GM23338 (cell line): ENCODE data around the gene P2RY6. TPM values are rescaled to one million over a fixed set of nuclear protein-coding genes. Genes with fewer than 3 reads are reported as not detected.

Experiments used
- CREB1 ChIP-seq: fragments of 250-450 bp; sonication (Bioruptor Pico); IDR thresholded peaks from 2 replicates; pipeline ENCODE4 v1.5.0; 2020; ENCODE audit warnings: low read depth, mild to moderate bottlenecking, moderate library complexity
- EZH2 ChIP-seq: fragments of 200-600 bp; sonication (generic); IDR thresholded peaks from one replicate; pipeline ENCODE4 v1.8.0; 2017; ENCODE audit warnings: antibody characterized with exemption, mild to moderate bottlenecking, low read depth; ENCODE audit not compliant: unreplicated experiment
- EZH2phosphoT487 ChIP-seq: fragments of 200-600 bp; sonication (generic); IDR thresholded peaks from one replicate; pipeline ENCODE4 v1.8.1; 2018; ENCODE audit warnings: antibody characterized with exemption; ENCODE audit not compliant: unreplicated experiment
- JUNB ChIP-seq: IDR thresholded peaks from one replicate; pipeline ENCODE4 v1.6.1; 2016; ENCODE audit warnings: antibody characterized with exemption; ENCODE audit not compliant: unreplicated experiment
- NANOG ChIP-seq: IDR thresholded peaks from 2 replicates; pipeline ENCODE4 v1.6.1; 2016; ENCODE audit warnings: antibody characterized with exemption, borderline replicate concordance
- POLR2AphosphoS5 ChIP-seq: IDR thresholded peaks from 2 replicates; pipeline ENCODE4 v1.6.1; 2016; ENCODE audit warnings: antibody characterized with exemption, low read depth
- STAT1 ChIP-seq: IDR thresholded peaks from one replicate; pipeline ENCODE4 v1.6.1; 2016; ENCODE audit warnings: antibody characterized with exemption; ENCODE audit not compliant: unreplicated experiment
- ZNF114 ChIP-seq: fragments of 250-450 bp; sonication (Bioruptor Pico); IDR thresholded peaks from 2 replicates; pipeline ENCODE4 v1.5.0; 2020; ENCODE audit warnings: mild to moderate bottlenecking, moderate library complexity
- ZNF331 ChIP-seq: fragments of 250-450 bp; sonication (Bioruptor Pico); IDR thresholded peaks from 2 replicates; pipeline ENCODE4 v1.5.0; 2020; ENCODE audit warnings: low read depth, mild to moderate bottlenecking, moderate library complexity
- polyA plus RNA-seq: library from polyadenylated mRNA; unstranded; fragments of >200 nt; fragmentation: Nextera tagmentation; extraction: Ambion mirVana; gene quantifications from 2 replicates; pipeline ENCODE4 v1.2.1, GENCODE V29; 2016
- total RNA-seq: library from RNA; depleted of rRNA; stranded (reverse); fragments of >200 nt; shearing (Covaris generic); gene quantifications from 2 replicates; pipeline ENCODE4 v1.2.3, GENCODE V29; 2014
- TF ChIP-seq, protein P1 (sequence below): fragments of 250-450 bp; sonication (Bioruptor Pico); IDR thresholded peaks from 2 replicates; pipeline ENCODE4 v1.5.0; 2020; ENCODE audit warnings: mild to moderate bottlenecking, moderate library complexity

Gene P2RY6
- total and polyA plus RNA-seq, 2 experiments from 2014 or later: not detected

DNA sequence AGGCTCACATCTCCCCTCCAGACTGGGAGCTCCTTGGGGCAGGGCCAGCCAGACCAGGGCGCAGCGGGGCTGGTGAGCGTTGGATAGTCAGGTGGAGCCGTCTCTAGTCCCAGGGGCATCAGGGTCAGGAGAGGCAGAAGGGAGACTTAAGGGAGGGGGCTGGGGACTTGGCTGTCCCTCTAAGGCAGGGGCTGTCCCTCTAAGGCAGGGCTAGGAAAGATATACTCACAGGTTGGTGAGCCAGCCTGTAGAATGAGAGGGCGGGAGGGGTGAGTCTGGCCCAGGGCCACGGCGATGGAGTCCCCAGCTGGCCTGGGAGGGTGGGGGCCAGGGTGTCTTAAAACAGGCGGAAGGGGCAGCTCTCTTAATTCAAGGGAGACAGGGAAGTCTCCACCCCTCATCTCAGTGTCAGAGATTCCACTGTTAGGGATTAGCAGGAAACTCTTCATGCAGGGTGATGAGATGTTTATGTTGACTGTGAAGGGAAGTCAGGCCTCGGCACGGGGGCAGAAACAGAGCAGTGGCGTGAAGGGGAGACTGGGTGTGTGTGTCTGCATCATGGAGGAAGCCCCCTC lies 42.7 kb upstream of the P2RY6 start (continued):
- TF ChIP-seq, protein P1, sequence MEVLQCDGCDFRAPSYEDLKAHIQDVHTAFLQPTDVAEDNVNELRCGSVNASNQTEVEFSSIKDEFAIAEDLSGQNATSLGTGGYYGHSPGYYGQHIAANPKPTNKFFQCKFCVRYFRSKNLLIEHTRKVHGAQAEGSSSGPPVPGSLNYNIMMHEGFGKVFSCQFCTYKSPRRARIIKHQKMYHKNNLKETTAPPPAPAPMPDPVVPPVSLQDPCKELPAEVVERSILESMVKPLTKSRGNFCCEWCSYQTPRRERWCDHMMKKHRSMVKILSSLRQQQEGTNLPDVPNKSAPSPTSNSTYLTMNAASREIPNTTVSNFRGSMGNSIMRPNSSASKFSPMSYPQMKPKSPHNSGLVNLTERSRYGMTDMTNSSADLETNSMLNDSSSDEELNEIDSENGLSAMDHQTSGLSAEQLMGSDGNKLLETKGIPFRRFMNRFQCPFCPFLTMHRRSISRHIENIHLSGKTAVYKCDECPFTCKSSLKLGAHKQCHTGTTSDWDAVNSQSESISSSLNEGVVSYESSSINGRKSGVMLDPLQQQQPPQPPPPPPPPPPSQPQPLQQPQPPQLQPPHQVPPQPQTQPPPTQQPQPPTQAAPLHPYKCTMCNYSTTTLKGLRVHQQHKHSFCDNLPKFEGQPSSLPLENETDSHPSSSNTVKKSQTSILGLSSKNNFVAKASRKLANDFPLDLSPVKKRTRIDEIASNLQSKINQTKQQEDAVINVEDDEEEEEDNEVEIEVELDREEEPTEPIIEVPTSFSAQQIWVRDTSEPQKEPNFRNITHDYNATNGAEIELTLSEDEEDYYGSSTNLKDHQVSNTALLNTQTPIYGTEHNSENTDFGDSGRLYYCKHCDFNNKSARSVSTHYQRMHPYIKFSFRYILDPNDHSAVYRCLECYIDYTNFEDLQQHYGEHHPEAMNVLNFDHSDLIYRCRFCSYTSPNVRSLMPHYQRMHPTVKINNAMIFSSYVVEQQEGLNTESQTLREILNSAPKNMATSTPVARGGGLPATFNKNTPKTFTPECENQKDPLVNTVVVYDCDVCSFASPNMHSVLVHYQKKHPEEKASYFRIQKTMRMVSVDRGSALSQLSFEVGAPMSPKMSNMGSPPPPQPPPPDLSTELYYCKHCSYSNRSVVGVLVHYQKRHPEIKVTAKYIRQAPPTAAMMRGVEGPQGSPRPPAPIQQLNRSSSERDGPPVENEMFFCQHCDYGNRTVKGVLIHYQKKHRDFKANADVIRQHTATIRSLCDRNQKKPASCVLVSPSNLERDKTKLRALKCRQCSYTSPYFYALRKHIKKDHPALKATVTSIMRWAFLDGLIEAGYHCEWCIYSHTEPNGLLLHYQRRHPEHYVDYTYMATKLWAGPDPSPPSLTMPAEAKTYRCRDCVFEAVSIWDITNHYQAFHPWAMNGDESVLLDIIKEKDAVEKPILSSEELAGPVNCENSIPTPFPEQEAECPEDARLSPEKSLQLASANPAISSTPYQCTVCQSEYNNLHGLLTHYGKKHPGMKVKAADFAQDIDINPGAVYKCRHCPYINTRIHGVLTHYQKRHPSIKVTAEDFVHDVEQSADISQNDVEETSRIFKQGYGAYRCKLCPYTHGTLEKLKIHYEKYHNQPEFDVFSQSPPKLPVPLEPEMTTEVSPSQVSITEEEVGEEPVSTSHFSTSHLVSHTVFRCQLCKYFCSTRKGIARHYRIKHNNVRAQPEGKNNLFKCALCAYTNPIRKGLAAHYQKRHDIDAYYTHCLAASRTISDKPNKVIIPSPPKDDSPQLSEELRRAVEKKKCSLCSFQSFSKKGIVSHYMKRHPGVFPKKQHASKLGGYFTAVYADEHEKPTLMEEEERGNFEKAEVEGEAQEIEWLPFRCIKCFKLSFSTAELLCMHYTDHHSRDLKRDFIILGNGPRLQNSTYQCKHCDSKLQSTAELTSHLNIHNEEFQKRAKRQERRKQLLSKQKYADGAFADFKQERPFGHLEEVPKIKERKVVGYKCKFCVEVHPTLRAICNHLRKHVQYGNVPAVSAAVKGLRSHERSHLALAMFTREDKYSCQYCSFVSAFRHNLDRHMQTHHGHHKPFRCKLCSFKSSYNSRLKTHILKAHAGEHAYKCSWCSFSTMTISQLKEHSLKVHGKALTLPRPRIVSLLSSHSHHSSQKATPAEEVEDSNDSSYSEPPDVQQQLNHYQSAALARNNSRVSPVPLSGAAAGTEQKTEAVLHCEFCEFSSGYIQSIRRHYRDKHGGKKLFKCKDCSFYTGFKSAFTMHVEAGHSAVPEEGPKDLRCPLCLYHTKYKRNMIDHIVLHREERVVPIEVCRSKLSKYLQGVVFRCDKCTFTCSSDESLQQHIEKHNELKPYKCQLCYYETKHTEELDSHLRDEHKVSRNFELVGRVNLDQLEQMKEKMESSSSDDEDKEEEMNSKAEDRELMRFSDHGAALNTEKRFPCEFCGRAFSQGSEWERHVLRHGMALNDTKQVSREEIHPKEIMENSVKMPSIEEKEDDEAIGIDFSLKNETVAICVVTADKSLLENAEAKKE (CRISPR knock-in tag): no peak
- TF ChIP-seq ZNF331 (CRISPR knock-in tag) (no peak), EZH2phosphoT487 (no peak), ZNF114 (CRISPR knock-in tag) (no peak), JUNB (no peak), EZH2 (no peak), NANOG (no peak), STAT1 (no peak), CREB1 (no peak), POLR2AphosphoS5 (no peak)
